ENCODE measurements around the gene COL4A6. TPM values are rescaled to one million over a fixed set of nuclear protein-coding genes. Genes with fewer than 3 reads are reported as not detected.

Gene COL4A6
- total and polyA plus RNA-seq, 2 experiments from 2014 or later = 40.1 to 95.2 TPM

DNA sequence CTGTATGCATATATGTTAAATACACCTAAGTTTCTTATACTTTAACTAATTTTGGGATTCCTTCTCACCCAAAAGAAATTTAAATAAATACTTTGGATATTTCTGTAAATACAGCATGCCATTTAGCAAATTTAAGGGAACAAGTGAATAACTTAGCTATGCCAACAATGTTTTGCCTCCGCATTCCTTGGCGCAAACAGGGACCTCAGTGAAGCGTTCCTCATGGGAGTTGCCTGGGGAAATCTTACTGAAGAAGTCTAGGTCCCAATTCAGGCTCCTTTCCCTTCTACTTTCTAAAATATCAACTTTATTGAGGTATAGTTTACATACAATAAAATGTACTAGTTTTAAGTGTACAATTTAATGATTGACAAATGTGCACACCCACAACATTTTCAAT is 26.4 kb upstream of the COL4A6 start:
- Histone ChIP-seq H3K4me3 (no peak overlapping the region), H3K27ac (no peak overlapping the region), H3K27me3 (no peaks in the 10 kb centered on the region), H3K4me1 (ENCODE audit: low read depth) (no peaks in the 10 kb centered on the region), H3K9me3 (ENCODE audit: low read depth) (no peaks in the 10 kb centered on the region), H3K36me3 (no peaks in the 10 kb centered on the region)
- TF ChIP-seq, protein P1, sequence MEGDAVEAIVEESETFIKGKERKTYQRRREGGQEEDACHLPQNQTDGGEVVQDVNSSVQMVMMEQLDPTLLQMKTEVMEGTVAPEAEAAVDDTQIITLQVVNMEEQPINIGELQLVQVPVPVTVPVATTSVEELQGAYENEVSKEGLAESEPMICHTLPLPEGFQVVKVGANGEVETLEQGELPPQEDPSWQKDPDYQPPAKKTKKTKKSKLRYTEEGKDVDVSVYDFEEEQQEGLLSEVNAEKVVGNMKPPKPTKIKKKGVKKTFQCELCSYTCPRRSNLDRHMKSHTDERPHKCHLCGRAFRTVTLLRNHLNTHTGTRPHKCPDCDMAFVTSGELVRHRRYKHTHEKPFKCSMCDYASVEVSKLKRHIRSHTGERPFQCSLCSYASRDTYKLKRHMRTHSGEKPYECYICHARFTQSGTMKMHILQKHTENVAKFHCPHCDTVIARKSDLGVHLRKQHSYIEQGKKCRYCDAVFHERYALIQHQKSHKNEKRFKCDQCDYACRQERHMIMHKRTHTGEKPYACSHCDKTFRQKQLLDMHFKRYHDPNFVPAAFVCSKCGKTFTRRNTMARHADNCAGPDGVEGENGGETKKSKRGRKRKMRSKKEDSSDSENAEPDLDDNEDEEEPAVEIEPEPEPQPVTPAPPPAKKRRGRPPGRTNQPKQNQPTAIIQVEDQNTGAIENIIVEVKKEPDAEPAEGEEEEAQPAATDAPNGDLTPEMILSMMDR (IDR thresholded peaks at IDR 0.05; ENCODE audit: low read depth, low read length) = no peak
- DNase-seq (ENCODE audit: low read depth in 1 of 2, low spot score in 1 of 2) = no peak

DNA sequence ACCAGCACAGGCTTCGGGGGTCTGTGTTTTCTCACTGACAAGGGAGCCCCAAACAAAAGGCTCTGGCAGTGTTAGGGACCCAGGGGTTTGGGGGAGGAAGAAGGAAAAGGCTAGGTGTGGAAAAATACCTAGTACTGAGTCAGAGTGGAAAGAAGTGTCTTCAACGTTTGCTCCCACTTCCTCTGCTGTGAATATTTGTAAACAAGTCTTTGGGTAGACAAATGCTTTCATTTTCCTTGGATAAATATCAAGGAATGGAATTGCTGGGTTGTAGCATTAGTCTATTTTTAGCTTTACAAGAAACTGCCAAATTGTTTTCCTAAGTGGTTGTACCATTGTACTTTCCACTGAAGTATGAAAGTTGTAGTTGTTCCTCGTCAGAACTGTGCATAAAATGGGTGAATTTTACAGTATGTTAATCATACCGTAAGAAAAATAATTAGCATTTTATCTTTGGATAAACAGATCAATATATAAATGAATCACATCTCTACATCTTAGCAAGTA is 18.8 kb upstream of the COL4A6 start:
- DNase-seq (ENCODE audit: low read depth in 1 of 2, low spot score in 1 of 2) = no peak
- H3K27ac ChIP-seq = no peak overlapping the region
- TF ChIP-seq, protein P1 (IDR thresholded peaks at IDR 0.05; ENCODE audit: low read depth, low read length) = no peak
- H3K36me3 ChIP-seq = no peaks in the 10 kb centered on the region
- no peaks in the 10 kb centered on the region for H3K27me3 ChIP-seq
- no peak overlapping the region for H3K4me3 ChIP-seq
- no peaks in the 10 kb centered on the region for H3K9me3 ChIP-seq (ENCODE audit: low read depth)
- peaks cover 4% of the 10 kb centered on the region for H3K4me1 ChIP-seq (ENCODE audit: low read depth)

DNA sequence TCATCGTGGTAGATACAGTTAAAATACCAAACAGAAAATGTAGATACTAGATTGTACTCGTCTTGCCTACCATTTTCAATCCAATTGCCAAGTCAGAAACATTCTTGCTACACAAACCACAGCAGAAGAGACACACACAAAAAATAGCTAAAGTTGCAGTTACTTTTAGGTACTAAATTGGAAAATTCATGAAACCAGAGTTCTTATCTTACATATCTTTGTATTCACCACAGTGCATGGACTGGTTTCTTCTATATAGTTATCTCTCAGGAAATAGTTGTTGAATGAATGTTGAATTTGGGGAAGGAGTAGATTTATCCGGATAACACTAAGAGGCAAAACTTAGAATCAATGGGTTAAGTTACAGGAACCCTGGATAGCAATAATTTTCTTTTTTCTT is 15.6 kb upstream of the COL4A6 start:
- H3K4me3 ChIP-seq = no peak overlapping the region

DNA sequence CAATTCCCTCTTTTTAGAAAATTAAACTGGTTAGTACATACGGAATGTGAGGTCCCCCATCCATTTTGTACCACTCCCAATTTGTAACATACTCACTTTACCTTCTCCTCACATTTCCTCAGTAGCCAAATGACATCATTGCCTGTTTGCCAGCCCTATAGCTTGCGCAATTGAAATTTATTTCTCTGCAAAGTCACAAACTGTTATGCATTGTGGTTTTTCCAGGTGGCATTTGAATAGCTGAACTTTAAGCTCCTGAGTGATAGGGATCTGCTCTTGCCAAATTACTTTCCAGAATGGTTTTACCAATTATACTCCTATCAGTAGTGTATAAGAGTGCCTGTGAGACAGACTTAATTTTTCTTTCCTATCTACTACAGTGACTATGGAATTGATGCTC is 9.1 kb upstream of the COL4A6 start:
- Histone ChIP-seq H3K36me3 (no peaks in the 10 kb centered on the region), H3K9me3 (ENCODE audit: low read depth) (no peaks in the 10 kb centered on the region), H3K27ac (no peak overlapping the region), H3K4me3 (no peak overlapping the region), H3K27me3 (no peaks in the 10 kb centered on the region), H3K4me1 (ENCODE audit: low read depth) (peaks cover 6% of the 10 kb centered on the region)
- peak in 1 of 2 donors; percentile 47 for DNase-seq (ENCODE audit: low read depth in 1 of 2, low spot score in 1 of 2)
- TF ChIP-seq, protein P1 (IDR thresholded peaks at IDR 0.05; ENCODE audit: low read depth, low read length) = no peak

More for the DNA sequence above, 15.6 kb upstream of the COL4A6 start:
- TF ChIP-seq, protein P1 (IDR thresholded peaks at IDR 0.05; ENCODE audit: low read depth, low read length) = no peak
- H3K36me3 ChIP-seq = no peaks in the 10 kb centered on the region
- no peaks in the 10 kb centered on the region for H3K27me3 ChIP-seq
- H3K4me1 ChIP-seq (ENCODE audit: low read depth) = peaks cover 4% of the 10 kb centered on the region
- no peak overlapping the region for H3K27ac ChIP-seq
- DNase-seq (ENCODE audit: low read depth in 1 of 2, low spot score in 1 of 2) = peak in 1 of 2 donors; percentile 23
- no peaks in the 10 kb centered on the region for H3K9me3 ChIP-seq (ENCODE audit: low read depth)

DNA sequence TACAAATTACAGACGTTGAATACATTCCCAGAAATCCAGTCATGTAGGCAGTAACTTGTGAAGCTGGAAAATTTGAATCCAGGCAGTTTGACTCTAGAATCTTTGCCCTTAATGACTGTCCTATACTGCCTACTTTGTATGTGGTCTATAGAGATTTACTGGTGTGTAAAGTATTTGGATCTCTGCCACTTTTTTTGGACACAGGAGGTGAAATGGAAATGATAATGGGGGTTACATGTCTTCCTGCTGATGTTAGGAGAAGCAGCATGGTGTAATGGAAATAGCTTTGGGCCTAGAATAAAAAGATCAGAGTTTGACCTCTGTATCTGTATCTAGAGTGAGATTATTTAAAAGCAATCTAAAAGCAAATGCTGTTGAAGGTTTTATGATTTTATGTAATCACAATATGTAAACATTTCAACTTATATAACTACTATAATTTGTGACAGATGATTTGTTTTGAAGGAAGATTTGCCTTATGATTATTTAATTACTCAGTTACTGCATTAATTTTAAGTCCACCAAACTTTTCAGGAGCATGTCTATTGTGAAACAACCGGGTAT is 4.8 kb upstream of the COL4A6 start:
- DNase-seq (ENCODE audit: low read depth in 1 of 2, low spot score in 1 of 2) = no peak
- no peaks in the 10 kb centered on the region for H3K27me3 ChIP-seq
- peaks cover 19% of the 10 kb centered on the region for H3K4me1 ChIP-seq (ENCODE audit: low read depth)
- H3K36me3 ChIP-seq = no peaks in the 10 kb centered on the region
- TF ChIP-seq, protein P1 (IDR thresholded peaks at IDR 0.05; ENCODE audit: low read depth, low read length) = no peak
- no peak overlapping the region for H3K27ac ChIP-seq
- H3K9me3 ChIP-seq (ENCODE audit: low read depth) = no peaks in the 10 kb centered on the region
- peak overlapping the region; percentile 90 for H3K4me3 ChIP-seq
